GM21515 (cell line): ENCODE results near the gene BCAS3.
"Not testable (repeated sequence)": the region's sequence is repeated elsewhere in the genome, so short reads cannot be mapped to it uniquely, and the experiment has no call there.

Experiments
- ATAC-seq: cut with Tn5 transposase; IDR thresholded peaks from one replicate; pipeline ENCODE4 v1.9.1; 2021; ENCODE audit not compliant: unreplicated experiment

The BCAS3 gene

DNA sequence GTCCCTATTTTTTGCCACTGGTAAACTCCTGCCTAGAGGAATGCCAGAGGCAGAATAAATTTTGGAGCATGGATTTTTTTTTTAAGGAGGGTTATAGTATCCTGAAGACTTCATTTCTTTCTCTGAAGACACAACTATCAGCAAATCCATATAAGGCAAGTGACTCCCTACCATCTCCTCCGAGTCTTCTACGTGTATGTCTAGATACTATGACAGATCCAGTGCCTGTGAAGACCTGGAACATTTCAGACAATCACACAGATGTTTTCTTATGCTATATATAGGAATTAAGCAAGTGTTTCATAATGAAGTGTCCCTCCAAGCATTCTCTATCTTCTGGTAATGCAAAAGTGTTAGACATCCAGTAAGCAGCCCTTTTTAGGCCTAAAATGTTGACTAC lies 466.5 kb downstream of the BCAS3 start:
- no peak for ATAC-seq

DNA sequence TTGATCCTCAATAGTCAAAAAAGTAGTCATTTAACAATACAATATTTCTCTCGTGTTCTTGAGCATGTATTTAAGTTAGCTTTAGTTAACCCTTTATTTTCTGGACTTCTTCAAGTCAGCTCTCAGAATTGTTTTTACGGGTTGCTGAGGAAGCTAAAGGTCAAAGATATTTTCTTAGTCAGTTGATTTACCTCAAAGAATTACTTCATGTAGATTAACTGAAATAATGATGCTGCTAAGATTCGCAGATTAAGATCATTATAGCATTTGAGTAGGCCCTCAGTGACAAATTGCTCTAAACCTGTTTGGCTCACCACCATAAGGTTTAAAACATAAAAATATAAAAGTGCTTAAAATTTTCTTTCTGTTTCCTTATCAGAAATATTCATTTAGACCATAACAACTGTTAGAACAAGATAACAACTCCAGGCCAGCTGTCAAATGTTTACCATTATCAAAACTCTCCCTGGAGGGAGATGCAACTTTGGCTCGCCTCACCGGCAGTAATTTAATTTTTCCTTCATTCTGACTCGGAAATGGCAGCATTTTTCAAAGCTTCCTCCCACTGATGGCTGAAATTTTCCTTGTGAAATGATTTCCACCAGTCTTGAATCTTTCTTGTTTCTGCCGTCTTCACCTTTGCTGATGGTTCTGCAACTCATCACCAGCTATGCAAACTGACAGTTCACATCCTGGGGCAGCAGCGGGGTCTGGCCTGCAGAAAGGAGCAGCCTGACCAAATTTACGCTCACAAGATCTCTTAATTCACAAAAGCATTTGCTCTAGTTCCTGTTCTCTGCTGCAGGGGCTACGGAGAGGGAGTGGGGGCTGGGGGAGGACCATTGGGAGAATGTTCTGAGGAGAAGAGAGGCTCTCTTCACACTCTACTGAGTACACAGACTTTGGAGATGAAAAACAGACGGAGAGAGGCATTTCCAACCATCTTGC lies 467.2 kb downstream of the BCAS3 start:
- ATAC-seq, result no peak

DNA sequence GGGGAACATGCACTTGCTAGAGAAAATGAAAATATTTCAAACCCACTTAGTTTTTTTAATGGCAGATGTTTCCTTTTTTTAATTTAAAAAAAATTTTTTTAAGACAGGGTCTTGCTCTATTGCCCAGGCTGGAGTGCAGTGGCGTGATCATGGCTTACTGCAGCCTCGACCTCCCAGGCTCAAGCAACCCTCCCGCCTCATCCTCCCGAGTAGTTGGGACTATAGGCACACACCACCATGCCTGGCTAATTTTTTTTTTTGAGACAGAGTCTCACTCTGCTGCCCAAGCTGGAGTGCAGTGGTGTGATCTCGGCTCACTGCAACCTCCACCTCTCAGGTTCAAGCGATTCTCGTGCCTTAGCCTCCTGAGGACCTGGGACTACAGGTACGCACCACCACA lies 469.2 kb downstream of the BCAS3 start:
- ATAC-seq, result not testable (repeated sequence)

DNA sequence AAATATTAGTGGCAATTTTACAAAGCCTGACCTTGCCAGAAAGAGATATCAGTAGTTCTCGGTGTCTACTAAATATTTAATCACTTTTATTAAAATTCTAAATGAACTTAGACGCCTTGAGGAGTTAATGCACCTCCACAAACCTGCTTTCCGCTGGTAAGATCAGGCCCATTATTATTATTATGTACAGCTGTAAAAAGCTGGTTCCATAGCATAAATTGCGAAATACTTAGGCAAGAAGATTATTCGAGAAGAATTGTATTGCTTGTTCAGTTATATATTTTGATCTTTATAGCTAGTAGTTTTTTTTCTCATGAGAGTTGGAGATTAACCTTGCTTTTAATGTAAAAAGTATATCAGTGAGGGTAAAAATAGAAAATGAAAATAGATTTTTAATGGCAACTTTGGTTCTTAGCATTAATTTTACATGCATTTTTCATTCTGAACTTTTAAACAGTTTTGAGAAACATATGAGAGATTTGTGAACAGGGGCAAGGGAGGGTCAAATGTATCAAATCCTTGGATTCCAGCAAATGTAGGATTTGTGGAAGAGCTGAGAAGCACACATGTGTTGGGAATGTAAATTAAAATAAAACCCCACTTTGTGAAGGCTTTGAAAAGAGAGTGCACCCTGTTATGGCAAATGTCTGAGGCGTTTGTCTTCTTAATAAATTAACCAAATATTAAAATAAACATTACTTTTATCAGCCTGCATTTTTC lies 471.6 kb downstream of the BCAS3 start:
- no peak for ATAC-seq

DNA sequence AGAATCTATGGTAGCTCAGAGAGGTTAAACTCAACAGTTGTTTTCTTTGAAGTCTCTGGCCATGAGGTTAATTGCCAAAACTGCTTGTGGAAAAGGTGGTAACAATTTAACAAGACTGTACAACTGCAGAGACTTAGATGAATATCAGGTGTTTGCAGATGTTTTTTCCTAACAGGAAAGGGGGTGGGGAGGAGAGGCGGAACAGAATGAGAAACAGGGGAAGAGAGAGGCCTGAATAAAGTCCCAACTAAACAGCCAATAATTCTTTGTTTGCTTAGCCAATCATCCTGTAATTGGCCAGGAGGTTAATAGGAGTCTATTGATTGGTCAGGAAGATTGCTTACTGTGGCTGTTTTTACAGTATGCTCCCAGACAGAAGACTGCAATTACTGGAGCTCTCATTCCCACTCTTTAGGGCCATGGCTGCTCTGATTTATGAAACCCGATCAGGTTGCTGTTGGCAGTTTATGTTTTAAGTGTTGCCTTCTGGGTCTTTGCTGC lies 472.3 kb downstream of the BCAS3 start:
- ATAC-seq, result no peak

DNA sequence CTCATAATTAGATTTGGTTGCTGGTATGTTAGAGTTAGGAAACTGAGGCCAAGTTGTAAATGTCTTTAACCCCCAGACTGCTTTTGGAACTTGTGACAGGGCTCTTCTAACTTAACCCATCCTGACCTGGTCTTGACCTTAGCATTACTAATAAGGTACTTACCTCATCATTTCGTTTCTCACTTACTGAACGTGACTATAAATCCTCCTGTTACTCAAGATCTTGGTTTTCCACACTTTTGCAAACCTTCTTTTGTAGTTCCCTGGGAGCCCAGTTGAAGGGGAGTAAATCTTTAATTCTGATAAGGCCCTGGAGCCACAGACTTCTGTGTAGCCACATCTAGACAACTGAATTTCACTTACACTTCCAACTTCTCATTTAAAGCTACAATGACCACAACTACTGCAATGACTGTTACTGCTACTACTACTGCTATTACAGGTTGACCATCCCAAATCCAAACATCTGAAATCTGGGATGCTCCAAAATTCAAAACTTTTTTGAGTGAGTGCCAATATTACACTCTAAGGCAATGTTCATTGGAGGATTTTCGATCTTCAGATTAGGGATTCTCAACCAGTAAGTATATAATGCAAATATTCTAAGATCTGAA lies 473.1 kb downstream of the BCAS3 start:
- ATAC-seq, result no peak

DNA sequence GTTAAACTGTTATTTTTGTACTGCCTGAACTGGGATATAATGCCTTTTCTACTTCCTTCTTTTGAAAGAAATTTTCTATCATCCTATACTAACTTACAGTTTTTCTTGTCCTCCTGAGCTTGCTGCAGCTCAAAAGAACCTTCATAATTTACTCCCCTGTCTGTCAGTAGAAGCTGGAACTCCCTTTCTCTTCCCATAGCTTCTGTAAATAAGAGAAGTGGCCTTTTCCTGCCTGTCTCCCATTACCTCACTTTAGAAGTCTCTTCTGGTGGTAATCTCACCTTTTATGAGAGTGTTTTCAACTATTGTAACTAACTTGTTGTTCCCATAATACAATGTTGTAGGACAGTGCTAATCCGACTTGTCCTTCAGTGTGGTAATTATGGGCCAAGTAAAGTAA lies 475.2 kb downstream of the BCAS3 start:
- no peak for ATAC-seq

DNA sequence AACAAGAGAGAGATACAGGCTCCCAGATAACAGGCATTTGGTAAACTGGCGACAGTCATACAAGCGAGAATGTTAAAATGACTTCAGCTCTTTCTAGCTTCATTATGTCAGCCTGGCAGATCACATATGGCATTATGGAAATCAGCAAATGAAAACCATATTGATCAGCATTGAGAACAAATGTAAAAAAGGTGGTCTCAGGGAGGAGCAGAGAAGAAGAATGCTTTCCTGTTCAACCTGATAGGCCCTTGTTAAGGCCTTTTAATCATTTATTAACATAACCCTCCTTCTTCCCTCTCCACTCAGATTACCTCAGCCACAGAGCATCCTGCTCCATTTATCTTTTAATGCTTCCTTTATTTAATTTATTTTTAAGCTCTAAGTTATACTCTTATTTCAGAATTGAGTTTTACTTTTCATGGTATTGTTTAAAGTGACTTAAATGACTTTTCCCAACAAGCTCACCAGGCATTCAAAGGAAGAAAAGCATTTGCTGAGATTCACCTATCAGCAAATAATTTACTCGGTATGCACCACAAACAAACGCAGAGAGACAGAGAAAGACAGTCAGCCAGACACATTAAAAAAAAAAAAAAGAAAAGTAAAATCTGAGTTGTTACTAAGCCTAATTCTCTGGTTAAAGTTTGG lies 478.1 kb downstream of the BCAS3 start:
- ATAC-seq, result no peak

DNA sequence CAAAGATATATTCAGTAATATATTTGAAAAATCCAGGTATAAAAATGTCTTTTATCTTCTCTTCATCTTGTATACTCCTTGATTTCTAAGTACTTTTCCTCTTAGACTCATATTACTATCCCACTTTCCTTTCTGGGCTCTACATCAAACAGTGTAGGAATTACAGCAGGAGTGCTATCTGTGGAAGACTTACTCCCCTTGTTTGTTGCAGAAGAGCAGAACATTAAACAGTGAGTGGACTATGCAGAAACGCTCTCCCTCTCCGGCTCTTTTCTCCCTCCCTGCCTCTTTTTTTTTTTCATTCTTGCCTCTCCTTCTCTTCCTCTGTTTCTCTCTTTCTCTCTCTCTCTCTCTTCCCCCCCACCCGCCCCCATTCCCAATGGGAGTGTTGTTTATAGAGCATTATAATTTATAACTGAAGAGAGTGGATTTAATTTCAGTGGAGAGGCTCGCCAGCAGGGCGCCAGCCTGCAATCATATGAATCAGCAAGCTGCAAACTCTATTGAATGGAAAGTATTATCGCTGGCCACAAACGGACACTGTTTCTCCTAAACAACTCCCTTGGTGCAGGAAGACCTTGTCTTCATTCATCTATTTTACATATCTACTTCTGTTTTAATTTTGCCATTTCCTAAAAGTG lies 479.7 kb downstream of the BCAS3 start:
- no peak for ATAC-seq

DNA sequence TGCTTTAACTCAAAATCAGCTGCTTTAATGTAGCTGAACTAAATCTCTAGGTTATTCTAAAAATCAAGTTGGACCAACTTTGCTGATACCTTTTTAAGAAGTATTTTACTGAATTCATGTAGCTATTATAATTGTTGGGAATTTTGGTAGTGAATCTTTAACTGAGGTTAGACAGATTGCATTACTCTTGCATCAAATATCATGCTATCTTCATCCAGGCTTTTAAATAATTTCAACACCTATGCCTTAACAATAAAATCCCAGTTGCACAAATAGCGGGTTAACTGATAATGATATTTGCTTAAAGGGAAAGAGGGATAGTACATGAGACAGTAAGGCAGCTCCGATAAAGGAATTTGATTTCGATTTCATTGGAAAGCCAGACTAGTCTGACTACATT lies 480.7 kb downstream of the BCAS3 start:
- ATAC-seq, result no peak

DNA sequence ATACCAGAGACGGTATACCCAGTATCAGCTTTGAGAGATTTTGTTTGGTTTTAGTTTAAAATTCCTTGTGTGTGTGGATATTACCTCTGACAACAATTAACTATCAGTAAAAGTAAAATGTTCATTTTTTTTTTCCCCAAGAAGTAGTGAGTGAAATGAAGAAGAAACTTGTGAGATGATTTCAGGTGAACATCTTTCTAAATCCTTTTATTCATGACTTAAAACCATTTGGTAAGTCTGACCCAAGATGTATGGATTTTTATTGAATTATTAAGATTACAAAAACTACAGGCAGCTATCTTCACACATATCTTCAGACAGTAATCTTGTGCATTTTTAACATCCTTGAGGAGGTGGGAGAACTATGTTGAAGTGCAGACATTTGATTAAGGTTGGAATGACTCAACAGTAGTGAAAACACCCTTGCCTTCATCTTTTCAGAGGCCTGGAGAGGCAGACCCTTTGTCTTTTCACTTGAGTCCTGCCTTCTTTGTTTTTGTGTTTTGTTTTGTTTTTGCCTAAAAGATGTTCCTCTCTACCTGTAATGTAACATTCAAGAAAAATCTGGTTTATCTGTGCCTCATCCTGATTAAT lies 481.7 kb downstream of the BCAS3 start:
- no peak for ATAC-seq

DNA sequence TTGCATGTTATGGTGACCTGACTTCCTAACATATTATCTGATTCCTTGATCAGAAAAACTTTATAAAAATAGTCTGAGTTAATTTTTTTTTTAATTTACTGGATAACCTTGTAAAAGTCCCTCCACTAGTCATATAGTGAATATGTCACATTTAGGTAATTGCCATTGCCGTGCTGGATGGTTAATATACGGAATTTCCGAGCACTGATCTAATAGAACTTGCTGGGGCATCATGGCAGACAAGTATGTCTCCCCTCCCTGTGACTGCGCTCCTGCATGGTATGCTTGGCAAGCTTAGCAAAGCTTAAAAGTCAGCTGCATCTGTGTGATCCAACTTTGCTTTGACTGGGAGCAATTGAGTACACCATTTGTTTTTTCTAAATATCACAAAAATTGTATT lies 482.6 kb downstream of the BCAS3 start:
- no peak for ATAC-seq

DNA sequence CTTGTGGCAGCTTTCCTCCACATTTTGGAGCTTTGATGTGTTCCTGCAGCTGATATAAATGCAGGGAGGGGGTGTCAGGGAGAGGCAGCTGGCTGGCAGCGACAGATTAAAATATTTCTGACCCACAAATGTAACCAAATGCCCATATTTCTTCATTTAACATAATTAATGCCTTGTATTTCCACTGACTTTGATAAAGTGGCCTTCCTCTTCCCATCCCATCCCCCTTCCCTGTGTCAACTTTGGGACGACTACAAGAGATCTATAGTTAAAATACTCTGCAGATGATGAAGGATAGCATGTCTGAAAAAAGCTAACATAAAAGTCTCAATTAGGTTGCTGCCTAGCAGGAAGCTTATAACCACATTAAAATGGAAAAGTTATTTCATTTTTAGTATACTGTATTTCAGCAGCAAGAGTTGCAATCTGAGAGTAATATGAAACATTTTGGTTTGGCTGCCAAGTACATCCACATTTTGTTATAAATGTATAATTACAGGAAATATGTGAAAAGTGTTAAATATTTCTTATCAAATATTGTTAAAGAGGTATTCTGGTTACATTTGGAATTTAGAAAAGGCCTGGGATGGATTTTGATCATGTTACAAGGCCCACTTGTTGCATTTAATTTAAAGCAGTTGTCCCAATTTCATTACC lies 483.3 kb downstream of the BCAS3 start:
- ATAC-seq, result no peak

DNA sequence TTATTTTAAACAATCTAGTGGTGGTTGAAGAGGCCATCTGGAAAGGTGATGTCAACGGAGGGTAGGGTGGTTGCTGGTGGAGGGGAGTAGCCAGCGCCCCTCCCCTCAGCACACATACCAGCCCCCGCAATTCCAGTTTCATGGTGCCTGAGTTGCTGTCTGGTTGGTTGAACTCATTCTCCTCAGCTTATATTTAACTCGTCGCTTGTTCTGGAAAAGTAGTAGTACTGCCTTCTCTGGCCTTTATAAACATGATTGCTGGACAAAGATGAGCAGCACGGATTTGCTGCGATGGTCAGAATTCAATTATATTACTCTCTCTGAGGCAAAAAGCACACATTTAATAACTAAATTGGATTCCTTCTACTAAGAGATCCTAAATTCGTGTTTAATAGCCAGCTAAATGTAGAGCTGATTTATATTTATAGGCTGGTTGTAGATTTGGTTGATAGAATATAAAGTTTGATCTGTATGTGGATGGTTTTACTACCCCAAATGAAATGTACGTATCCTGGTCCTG lies 484.0 kb downstream of the BCAS3 start:
- ATAC-seq, result no peak

DNA sequence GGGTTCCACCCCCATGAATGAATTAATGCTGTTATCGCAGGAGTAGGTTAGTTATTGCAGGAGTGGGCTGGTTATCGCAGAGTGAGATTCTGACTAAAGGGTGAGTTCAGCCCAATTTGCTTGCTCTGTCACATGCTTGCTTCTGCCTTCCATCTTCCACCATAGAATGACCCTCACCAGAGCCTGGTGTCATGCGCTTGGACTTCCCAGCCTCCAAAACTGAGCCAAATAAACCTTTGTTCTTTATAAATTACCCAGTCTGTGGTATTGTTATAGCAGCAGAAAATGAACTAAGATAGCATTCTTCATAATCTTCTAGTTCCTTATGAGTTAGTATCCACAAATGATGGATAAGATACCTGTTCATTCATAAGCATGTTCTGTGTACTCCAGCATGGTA lies 486.9 kb downstream of the BCAS3 start:
- no peak for ATAC-seq

DNA sequence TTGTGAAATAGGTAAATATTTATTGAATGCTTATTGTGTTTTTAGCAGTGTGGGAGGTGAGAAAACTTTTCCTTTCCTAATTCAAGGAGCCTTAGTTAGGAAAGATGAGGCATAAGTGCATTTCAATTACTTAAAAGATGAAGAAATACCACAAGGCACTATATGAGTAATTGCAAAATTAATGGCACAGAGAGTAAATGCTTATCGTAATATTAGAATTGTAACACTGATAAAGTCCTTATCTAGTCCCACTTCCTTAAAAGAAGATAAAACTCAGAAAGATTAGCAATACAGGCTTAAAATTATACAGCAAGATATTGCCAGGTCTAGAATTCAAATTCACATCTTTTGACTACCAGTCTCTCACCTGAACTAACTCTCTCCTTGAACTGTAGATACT lies 489.4 kb downstream of the BCAS3 start:
- no peak for ATAC-seq

DNA sequence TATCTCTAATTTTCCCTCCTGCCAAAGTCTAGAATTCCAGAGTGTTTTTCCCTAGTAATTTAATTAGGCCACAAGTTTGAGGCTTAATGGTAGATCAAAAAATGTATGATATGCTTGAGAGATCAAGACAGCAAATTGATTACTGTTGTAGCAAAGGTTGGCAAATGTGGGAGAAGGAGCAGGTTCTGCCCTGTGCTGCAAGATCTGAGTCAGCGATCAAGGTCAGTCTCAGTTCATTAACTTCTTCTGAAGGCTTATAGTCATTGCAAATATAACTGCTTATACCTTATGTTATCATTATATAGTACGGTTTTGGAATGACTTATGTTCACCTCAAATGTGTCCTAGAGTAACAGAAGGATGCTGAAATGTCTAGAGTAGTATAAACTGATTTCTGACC lies 490.9 kb downstream of the BCAS3 start:
- no peak for ATAC-seq

DNA sequence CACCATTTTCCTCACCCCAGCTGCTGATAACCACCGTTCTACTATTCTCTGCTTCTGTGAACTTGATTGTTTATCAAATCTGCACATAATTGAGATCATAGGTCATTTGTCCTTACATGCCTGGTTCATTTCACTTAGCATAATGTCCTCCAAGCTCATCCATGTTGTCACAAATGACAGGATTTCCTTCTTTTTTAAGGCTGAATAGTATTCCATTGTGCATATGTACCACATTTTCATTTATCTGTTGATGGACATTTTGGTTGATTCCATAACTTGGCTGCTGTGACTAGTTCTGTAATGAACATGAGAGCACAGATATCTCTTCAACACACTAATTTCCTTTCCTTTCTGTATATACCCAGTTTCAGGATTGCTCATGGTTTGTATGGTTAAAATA lies 496.7 kb downstream of the BCAS3 start:
- ATAC-seq, result no peak

DNA sequence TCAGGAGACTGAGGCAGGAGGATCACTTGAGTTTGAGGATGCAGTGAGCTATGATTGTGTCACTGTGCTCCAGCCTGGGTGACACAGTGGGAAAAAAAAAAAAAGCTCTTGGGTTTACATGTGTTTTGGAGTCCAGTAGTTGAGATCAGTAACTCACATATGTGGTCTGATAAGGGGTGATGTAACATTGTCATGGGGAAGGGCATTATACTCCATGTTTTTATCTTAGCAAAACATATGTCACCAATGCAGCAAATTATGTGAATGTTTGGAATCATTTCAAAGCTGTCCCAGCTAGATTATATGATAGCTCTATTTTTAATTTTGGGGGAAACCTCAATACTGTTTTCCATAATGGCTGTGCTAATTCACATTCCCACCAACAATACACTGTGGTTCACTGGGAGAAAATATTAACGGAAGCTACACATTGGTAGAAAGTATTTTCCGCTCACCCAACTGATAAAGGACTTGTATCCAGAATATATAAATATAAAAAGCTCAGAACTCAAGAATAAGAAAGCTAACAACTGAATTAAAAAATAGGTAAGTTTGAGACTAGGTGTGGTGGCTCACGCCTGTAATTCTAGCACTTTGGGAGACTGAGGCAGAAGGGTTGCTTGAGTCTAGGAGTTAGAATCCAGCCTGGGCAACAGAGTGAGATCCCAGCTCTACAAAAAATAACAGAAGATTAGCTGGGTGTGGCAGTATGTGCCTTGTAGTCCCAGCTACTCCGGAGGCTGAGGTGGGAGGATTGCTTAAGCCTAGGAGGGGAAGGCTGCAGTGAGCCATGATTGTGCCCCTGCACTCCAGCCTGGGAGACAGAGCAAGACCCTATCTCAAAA lies 497.9 kb downstream of the BCAS3 start:
- ATAC-seq, result no peak
